Upper lobe of left lung (tissue), 4 donors: ENCODE measurements around the gene LIN37.

Experiments used
- EP300 ChIP-seq, 4 donors: sonication (generic); formaldehyde crosslinking; IDR thresholded peaks; one replicate each; pipeline ENCODE4 v1.5.1; 2017; ENCODE audit warnings: antibody characterized with exemption in 4 of 4, control low read depth in 2 of 4
- POLR2A ChIP-seq, 4 donors: fragments of 450-650 bp; IDR thresholded peaks; one replicate each; pipeline ENCODE4 v1.5.1; 2016 to 2017; ENCODE audit warnings: antibody characterized with exemption in 4 of 4, mild to moderate bottlenecking in 2 of 4

DNA sequence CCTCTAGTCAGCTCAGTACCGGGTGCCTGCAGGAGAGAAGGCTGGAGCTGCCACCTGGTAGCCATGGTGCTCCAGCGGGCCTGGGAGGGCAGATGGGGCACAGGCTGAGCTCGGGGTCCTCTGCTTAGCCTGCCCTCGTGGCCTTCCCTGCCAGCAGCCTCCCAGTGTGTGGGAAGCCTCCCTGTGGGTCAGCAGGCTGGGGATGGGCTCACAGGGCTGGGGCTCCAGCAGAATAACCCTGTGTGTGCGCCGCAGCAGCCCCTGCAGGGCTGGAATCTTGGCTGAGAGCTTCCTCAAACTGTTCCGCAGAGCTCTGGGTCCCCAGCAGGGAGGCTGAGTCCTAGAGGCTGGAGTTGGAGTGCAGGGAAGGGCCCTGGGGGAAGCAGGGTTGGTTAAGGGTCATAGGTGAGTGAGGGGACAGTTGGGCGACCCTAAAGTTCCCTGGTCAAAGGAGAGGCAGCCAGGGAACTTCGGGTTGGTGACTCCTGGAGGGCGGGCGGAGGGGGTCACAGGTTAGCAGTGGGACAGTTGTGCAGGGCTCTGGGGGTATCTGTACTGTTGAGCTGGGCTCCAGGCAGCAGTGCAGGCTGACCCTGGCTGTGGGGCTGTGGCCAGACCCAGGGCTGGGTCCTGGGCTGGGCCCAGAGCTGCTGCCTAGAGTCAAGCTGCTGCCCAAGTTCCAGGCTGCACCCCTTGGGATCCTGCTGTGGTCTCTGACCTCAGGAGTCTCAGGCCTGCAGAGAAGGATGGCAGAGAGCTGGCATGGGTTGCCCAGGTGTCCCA is 41.0 kb downstream of the LIN37 start:
- no peak for TF ChIP-seq EP300 (IDR thresholded peaks at IDR 0.05)
- TF ChIP-seq POLR2A (IDR thresholded peaks at IDR 0.05) = no peak
